AG04450 (cell line): ENCODE data around the gene DHRS3. TPM values are rescaled to one million over a fixed set of nuclear protein-coding genes. Genes with fewer than 3 reads are reported as not detected.
A peak's percentile ranks its signal among the peaks of the same experiment; 100 is the strongest.

ENCODE experiments used
- CTCF ChIA-PET: fragments of 300-600, 350-600 bp; formaldehyde crosslinking; extraction: SDS; loops from one replicate; lab custom pipeline; 2022; ENCODE audit warnings: antibody characterized with exemption, inconsistent platforms; lab: Charles Lee
- POLR2A ChIA-PET: fragments of 350-600 bp; formaldehyde crosslinking; extraction: SDS; loops from one replicate; lab custom pipeline; 2021; ENCODE audit warnings: antibody characterized with exemption, inconsistent platforms; lab: Yijun Ruan, JAX
- DNase-seq: peaks from one replicate; pipeline ENCODE4 v3.0.0-alpha.2; 2011; ENCODE audit warnings: low read depth, low spot score
- H3K27ac ChIP-seq: one replicate; pipeline ENCODE4 v1.5.1; 2012; ENCODE audit warnings: low read depth, low read length, control low read depth
- H3K27me3 ChIP-seq: one replicate; pipeline ENCODE4 v1.6.0; 2012; ENCODE audit warnings: low read length; ENCODE audit not compliant: control insufficient read depth, insufficient read depth
- H3K4me3 ChIP-seq: 2 replicates; pipeline ENCODE4 v1.5.1; 2011; ENCODE audit warnings: mild to moderate bottlenecking, low read depth, low read length, control low read depth
- H3K9me3 ChIP-seq: 2 replicates; pipeline ENCODE4 v1.5.1; 2012; ENCODE audit warnings: low read length; ENCODE audit not compliant: control insufficient read depth, insufficient read depth
- CTCF ChIP-seq: IDR thresholded peaks from 2 replicates; pipeline ENCODE4 v1.5.1; 2011; ENCODE audit warnings: low read depth, low read length, control low read depth, inconsistent platforms
- polyA plus RNA-seq: library from polyadenylated mRNA; depleted of rRNA; stranded (reverse); fragments of >200 nt; gene quantifications from 2 replicates; pipeline ENCODE4 v1.2.3, GENCODE V29; 2011

The DHRS3 gene
- polyA plus RNA-seq, 1 experiment: 42.3 TPM

- POLR2A ChIA-PET: interaction anchor here (0.6 kb wide), 1 partner anchor 33 kb away, joined by 3 read pairs; no protein-coding TSS in a partner anchor
- Histone ChIP-seq H3K9me3 (no peaks in the 10 kb centered on the region), H3K27ac (no peak overlapping the region), H3K4me3 (no peak overlapping the region), H3K27me3 (no peaks in the 10 kb centered on the region)
- CTCF ChIA-PET: interaction anchor here (1.8 to 2.5 kb wide), 2 partner anchors 17 to 194 kb away, joined by 5 to 8 read pairs; no protein-coding TSS in a partner anchor
- no peak for DNase-seq
- TF ChIP-seq CTCF: no peak
Observed at GRCh38 chr1:12601700-12602658, 16.0 kb downstream of the DHRS3 start.

GRCh38 chr1:12600880-12601633, 17.0 kb downstream of the DHRS3 start:
- ChIA-PET CTCF (interaction anchor here (1.8 to 2.5 kb wide), 2 partner anchors 18 to 193 kb away, joined by 5 to 8 read pairs; no protein-coding TSS in a partner anchor), POLR2A (interaction anchor here (0.5 kb wide), 1 partner anchor 17 kb away, joined by 3 read pairs; no protein-coding TSS in a partner anchor)
- Histone ChIP-seq H3K9me3 (no peaks in the 10 kb centered on the region), H3K27ac (no peak overlapping the region), H3K27me3 (no peaks in the 10 kb centered on the region), H3K4me3 (no peak overlapping the region)
- DNase-seq: no peak
- TF ChIP-seq CTCF: peak; percentile 36; the same call in 1 of the 2 replicates

GRCh38 chr1:12600335-12600734, 17.7 kb downstream of the DHRS3 start:
- no peak for DNase-seq
- ChIA-PET CTCF (no interaction called here), POLR2A (interaction anchor here (0.5 kb wide), 1 partner anchor 17 kb away, joined by 3 read pairs; no protein-coding TSS in a partner anchor)
- no peak overlapping the region for H3K4me3 ChIP-seq
- H3K27me3 ChIP-seq: no peaks in the 10 kb centered on the region
- no peak for TF ChIP-seq CTCF
- H3K9me3 ChIP-seq: no peaks in the 10 kb centered on the region
- no peak overlapping the region for H3K27ac ChIP-seq

GRCh38 chr1:12599657-12600056, 18.4 kb downstream of the DHRS3 start:
- ChIA-PET POLR2A (no interaction called here), CTCF (no interaction called here)
- no peak overlapping the region for H3K4me3 ChIP-seq

More at GRCh38 chr1:12599657-12600056, 18.4 kb downstream of the DHRS3 start:
- H3K27ac ChIP-seq: peak overlapping the region; percentile 21
- H3K27me3 ChIP-seq: no peaks in the 10 kb centered on the region
- H3K9me3 ChIP-seq: no peaks in the 10 kb centered on the region
- no peak for TF ChIP-seq CTCF
- DNase-seq: no peak
